ENCODE measurements around the gene TMEM178A. TPM values are rescaled to one million over a fixed set of nuclear protein-coding genes. Genes with fewer than 3 reads are reported as not detected.

Gene TMEM178A
- total RNA-seq, 1 donor from 2014 or later, result 4.7 TPM

DNA sequence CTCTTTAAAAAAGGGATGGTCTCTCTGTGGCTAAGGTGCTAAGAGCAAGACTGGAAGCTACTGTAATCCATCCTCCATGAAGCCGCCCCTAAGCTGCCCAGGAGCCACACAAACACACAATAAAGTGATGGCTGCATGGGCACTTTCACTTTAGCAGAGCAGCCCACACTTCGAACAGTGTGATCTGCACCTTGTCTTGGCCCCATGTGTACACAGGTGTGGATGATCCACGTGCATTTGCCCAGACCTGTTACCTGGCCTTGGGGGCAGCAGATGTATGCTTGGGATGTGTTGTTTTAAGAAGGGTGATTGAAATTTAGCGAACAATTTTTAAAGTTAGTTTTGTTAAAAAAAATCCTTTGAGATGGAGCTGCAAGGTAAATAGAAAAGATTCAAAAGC lies 39.9 kb downstream of the TMEM178A start:
- peaks cover 0 to 2% (median 0%) of the 10 kb centered on the region in 3 donors for H3K36me3 ChIP-seq (ENCODE audit: control insufficient read depth in 3 of 3, insufficient read depth in 3 of 3, low read length in 3 of 3)
- H3K9ac ChIP-seq (ENCODE audit: low read depth in 1 of 3, low read length in 3 of 3), result no peak overlapping the region
- no peak overlapping the region for H3K27ac ChIP-seq (ENCODE audit: low read depth, low read length)
- no peaks in the 10 kb centered on the region for H3K27me3 ChIP-seq (ENCODE audit: control insufficient read depth in 3 of 3, insufficient read depth in 3 of 3, low read length in 3 of 3)
- H3K4me3 ChIP-seq (ENCODE audit: low read length in 3 of 3), result no peak overlapping the region
- H3K4me1 ChIP-seq (ENCODE audit: control insufficient read depth in 3 of 3, insufficient read depth in 3 of 3, low read length in 3 of 3), result no peaks in the 10 kb centered on the region
- H3K9me3 ChIP-seq (ENCODE audit: control insufficient read depth in 3 of 3, low read length in 3 of 3), result peaks cover 0 to 5% (median 0%) of the 10 kb centered on the region in 3 donors

DNA sequence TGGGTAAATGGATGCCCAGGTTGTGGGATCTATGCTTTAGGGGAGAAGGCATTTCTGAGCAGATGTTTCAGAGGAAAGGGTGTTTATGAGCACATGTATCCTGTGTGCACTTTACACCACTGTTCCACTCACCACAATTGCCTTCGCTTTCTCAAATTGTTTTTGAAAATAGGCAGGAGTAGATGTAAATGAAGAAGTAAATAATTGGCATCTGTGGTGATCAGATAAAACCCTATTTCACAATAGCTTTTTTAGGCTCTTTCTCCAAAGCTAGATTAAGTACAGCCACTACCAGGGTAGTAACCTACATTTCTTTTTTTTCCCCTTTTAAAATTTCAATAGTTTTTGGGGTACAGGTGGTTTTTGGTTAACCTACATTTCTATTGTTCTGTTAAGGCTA lies 40.6 kb downstream of the TMEM178A start:
- H3K27me3 ChIP-seq (ENCODE audit: control insufficient read depth in 3 of 3, insufficient read depth in 3 of 3, low read length in 3 of 3), result no peaks in the 10 kb centered on the region
- H3K4me1 ChIP-seq (ENCODE audit: control insufficient read depth in 3 of 3, insufficient read depth in 3 of 3, low read length in 3 of 3), result no peaks in the 10 kb centered on the region
- H3K27ac ChIP-seq (ENCODE audit: low read depth, low read length), result no peak overlapping the region
- H3K9ac ChIP-seq (ENCODE audit: low read depth in 1 of 3, low read length in 3 of 3), result no peak overlapping the region
- H3K9me3 ChIP-seq (ENCODE audit: control insufficient read depth in 3 of 3, low read length in 3 of 3), result no peaks in the 10 kb centered on the region
- peaks cover 0 to 2% (median 0%) of the 10 kb centered on the region in 3 donors for H3K36me3 ChIP-seq (ENCODE audit: control insufficient read depth in 3 of 3, insufficient read depth in 3 of 3, low read length in 3 of 3)
- no peak overlapping the region for H3K4me3 ChIP-seq (ENCODE audit: low read length in 3 of 3)

DNA sequence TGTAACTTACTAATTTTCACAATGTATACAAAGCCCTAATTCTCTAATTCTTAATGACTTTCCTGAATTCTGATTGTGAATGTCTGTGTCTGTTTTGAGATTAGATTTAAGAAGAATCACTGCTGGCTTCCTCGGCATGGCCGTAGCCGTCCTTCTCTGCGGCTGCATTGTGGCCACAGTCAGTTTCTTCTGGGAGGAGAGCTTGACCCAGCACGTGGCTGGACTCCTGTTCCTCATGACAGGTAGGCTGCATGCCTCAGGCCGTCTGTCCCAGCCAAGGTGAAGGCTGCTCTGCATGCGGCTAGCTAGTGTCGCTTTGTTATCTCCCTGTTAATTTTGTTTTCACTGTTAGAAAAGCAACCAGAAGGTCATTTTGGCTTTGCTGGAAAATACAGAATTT lies 41.2 kb downstream of the TMEM178A start:
- no peaks in the 10 kb centered on the region for H3K4me1 ChIP-seq (ENCODE audit: control insufficient read depth in 3 of 3, insufficient read depth in 3 of 3, low read length in 3 of 3)
- H3K9me3 ChIP-seq (ENCODE audit: control insufficient read depth in 3 of 3, low read length in 3 of 3), result no peaks in the 10 kb centered on the region
- H3K36me3 ChIP-seq (ENCODE audit: control insufficient read depth in 3 of 3, insufficient read depth in 3 of 3, low read length in 3 of 3), result peaks cover 0 to 2% (median 0%) of the 10 kb centered on the region in 3 donors
- no peaks in the 10 kb centered on the region for H3K27me3 ChIP-seq (ENCODE audit: control insufficient read depth in 3 of 3, insufficient read depth in 3 of 3, low read length in 3 of 3)
- H3K4me3 ChIP-seq (ENCODE audit: low read length in 3 of 3), result no peak overlapping the region
- H3K27ac ChIP-seq (ENCODE audit: low read depth, low read length), result no peak overlapping the region
- H3K9ac ChIP-seq (ENCODE audit: low read depth in 1 of 3, low read length in 3 of 3), result no peak overlapping the region

DNA sequence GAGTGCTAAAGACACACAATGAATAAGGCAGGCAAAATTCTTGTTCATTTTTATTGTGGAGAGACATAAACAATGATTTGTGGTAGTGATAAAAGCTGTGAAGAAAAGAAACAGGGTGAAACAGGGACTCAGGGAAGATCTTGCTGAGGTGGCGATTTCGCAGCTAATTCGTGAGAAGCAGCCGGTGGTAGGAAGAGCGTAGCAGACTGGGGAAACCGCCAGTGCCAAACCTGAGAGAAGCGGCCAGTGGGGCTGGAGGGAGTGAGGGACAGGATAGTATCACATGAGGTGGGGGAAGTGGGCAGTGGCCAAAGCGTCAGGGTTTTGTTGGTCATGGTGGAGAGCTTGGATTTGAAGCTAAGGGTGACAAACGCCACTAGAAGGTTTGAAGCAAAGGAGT lies 42.3 kb downstream of the TMEM178A start:
- no peaks in the 10 kb centered on the region for H3K4me1 ChIP-seq (ENCODE audit: control insufficient read depth in 3 of 3, insufficient read depth in 3 of 3, low read length in 3 of 3)
- H3K27ac ChIP-seq (ENCODE audit: low read depth, low read length), result no peak overlapping the region
- H3K9ac ChIP-seq (ENCODE audit: low read depth in 1 of 3, low read length in 3 of 3), result no peak overlapping the region
- no peaks in the 10 kb centered on the region for H3K27me3 ChIP-seq (ENCODE audit: control insufficient read depth in 3 of 3, insufficient read depth in 3 of 3, low read length in 3 of 3)
- H3K4me3 ChIP-seq (ENCODE audit: low read length in 3 of 3), result no peak overlapping the region
- peaks cover 0 to 2% (median 0%) of the 10 kb centered on the region in 3 donors for H3K36me3 ChIP-seq (ENCODE audit: control insufficient read depth in 3 of 3, insufficient read depth in 3 of 3, low read length in 3 of 3)
- H3K9me3 ChIP-seq (ENCODE audit: control insufficient read depth in 3 of 3, low read length in 3 of 3), result no peaks in the 10 kb centered on the region

DNA sequence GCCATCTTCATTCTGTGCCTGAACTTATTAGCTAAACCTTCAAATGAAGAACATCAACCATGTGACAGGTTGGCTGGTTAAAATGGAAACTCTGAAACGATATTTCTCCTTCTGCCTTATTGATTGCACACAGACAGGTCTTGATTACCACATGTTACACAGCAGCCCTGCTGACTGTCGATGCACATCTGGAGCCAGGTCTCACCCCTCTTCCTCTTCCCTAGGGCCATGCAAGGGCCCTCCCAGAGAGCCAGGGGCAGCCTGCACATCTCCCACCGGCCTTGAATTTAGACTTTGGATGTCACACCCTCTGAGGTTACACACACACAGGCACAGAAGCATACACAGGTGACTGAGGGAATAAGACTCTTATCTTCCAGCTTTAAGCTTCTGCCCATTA lies 45.1 kb downstream of the TMEM178A start:
- peaks cover 0 to 2% (median 0%) of the 10 kb centered on the region in 3 donors for H3K36me3 ChIP-seq (ENCODE audit: control insufficient read depth in 3 of 3, insufficient read depth in 3 of 3, low read length in 3 of 3)
- H3K27me3 ChIP-seq (ENCODE audit: control insufficient read depth in 3 of 3, insufficient read depth in 3 of 3, low read length in 3 of 3), result no peaks in the 10 kb centered on the region
- no peak overlapping the region for H3K27ac ChIP-seq (ENCODE audit: low read depth, low read length)
- no peak overlapping the region for H3K4me3 ChIP-seq (ENCODE audit: low read length in 3 of 3)
- H3K4me1 ChIP-seq (ENCODE audit: control insufficient read depth in 3 of 3, insufficient read depth in 3 of 3, low read length in 3 of 3), result no peaks in the 10 kb centered on the region
- no peak overlapping the region for H3K9ac ChIP-seq (ENCODE audit: low read depth in 1 of 3, low read length in 3 of 3)
- no peaks in the 10 kb centered on the region for H3K9me3 ChIP-seq (ENCODE audit: control insufficient read depth in 3 of 3, low read length in 3 of 3)

DNA sequence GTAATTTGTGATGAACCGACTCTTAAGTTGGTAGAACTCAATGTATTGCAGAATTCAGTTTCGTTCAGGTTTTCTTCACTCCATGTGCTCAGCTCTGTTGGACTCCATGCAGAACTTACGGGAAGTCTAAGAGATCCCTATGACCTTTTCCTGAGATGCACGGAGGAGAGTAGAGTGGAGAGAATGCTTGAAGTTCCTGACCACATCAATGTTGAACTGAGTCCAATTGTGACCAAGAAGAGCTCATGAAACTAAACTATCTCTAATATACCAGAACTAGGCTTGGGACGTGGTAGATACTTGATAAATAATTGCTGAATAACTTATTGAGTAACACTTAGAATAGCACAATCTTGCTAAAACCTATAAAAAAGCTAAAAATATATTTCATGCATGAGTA lies 47.2 kb downstream of the TMEM178A start:
- Histone ChIP-seq H3K9ac (ENCODE audit: low read depth in 1 of 3, low read length in 3 of 3) (no peak overlapping the region), H3K4me1 (ENCODE audit: control insufficient read depth in 3 of 3, insufficient read depth in 3 of 3, low read length in 3 of 3) (no peaks in the 10 kb centered on the region), H3K36me3 (ENCODE audit: control insufficient read depth in 3 of 3, insufficient read depth in 3 of 3, low read length in 3 of 3) (peaks cover 0 to 2% (median 0%) of the 10 kb centered on the region in 3 donors), H3K27ac (ENCODE audit: low read depth, low read length) (no peak overlapping the region), H3K9me3 (ENCODE audit: control insufficient read depth in 3 of 3, low read length in 3 of 3) (no peaks in the 10 kb centered on the region), H3K4me3 (ENCODE audit: low read length in 3 of 3) (no peak overlapping the region), H3K27me3 (ENCODE audit: control insufficient read depth in 3 of 3, insufficient read depth in 3 of 3, low read length in 3 of 3) (no peaks in the 10 kb centered on the region)

DNA sequence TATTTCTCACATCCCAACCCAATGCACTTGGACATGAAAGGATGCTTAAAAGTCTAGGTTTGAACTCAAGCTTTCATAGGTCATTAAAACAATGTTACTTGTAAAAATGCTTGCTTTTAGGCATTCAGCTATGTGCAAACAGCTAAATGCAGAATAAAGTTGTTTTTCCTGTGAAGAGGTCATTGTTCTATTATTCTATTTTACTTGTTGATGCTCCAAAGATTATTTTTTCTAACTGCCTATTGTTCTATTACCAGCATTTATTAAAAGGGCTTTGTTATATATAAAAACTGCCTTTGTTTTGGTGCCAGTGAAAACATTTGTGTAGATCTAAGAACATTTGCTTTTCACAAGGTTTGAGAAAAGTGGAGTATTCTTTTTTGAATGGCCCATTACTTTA lies 49.4 kb downstream of the TMEM178A start:
- peaks cover 2 to 4% (median 3%) of the 10 kb centered on the region in 3 donors for H3K4me1 ChIP-seq (ENCODE audit: control insufficient read depth in 3 of 3, insufficient read depth in 3 of 3, low read length in 3 of 3)
- H3K9ac ChIP-seq (ENCODE audit: low read depth in 1 of 3, low read length in 3 of 3), result no peak overlapping the region
- H3K4me3 ChIP-seq (ENCODE audit: low read length in 3 of 3), result no peak overlapping the region
- H3K27me3 ChIP-seq (ENCODE audit: control insufficient read depth in 3 of 3, insufficient read depth in 3 of 3, low read length in 3 of 3), result no peaks in the 10 kb centered on the region
- no peaks in the 10 kb centered on the region for H3K36me3 ChIP-seq (ENCODE audit: control insufficient read depth in 3 of 3, insufficient read depth in 3 of 3, low read length in 3 of 3)
- no peak overlapping the region for H3K27ac ChIP-seq (ENCODE audit: low read depth, low read length)
- no peaks in the 10 kb centered on the region for H3K9me3 ChIP-seq (ENCODE audit: control insufficient read depth in 3 of 3, low read length in 3 of 3)

DNA sequence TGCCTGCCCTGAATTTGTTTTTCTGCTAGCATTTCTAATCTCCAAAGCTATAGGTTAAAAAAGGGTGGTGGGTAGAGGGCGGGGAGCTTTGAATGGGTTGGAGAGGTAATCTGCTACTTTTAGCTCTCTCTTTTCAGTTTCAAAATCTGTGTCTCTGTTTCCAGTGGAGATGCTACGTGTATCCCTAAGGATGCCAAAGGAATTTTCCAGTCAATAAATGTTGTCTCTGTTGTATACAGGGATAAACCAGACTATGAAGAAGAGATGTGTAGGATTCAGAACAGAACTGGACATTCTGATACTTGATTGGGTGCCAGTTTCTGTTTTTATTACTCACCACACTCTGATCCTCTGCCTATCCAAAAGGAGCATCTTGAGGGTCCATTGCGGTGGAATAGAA lies 50.1 kb downstream of the TMEM178A start:
- Histone ChIP-seq H3K9ac (ENCODE audit: low read depth in 1 of 3, low read length in 3 of 3) (no peak overlapping the region), H3K27me3 (ENCODE audit: control insufficient read depth in 3 of 3, insufficient read depth in 3 of 3, low read length in 3 of 3) (no peaks in the 10 kb centered on the region), H3K4me3 (ENCODE audit: low read length in 3 of 3) (no peak overlapping the region), H3K36me3 (ENCODE audit: control insufficient read depth in 3 of 3, insufficient read depth in 3 of 3, low read length in 3 of 3) (no peaks in the 10 kb centered on the region), H3K27ac (ENCODE audit: low read depth, low read length) (no peak overlapping the region), H3K4me1 (ENCODE audit: control insufficient read depth in 3 of 3, insufficient read depth in 3 of 3, low read length in 3 of 3) (peaks cover 2 to 8% (median 3%) of the 10 kb centered on the region in 3 donors), H3K9me3 (ENCODE audit: control insufficient read depth in 3 of 3, low read length in 3 of 3) (no peaks in the 10 kb centered on the region)

DNA sequence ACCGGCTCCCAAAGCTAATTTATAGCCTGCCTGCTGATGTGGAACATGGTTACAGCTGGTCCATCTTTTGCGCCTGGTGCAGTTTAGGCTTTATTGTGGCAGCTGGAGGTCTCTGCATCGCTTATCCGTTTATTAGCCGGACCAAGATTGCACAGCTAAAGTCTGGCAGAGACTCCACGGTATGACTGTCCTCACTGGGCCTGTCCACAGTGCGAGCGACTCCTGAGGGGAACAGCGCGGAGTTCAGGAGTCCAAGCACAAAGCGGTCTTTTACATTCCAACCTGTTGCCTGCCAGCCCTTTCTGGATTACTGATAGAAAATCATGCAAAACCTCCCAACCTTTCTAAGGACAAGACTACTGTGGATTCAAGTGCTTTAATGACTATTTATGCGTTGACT lies 51.4 kb downstream of the TMEM178A start:
- Histone ChIP-seq H3K9me3 (ENCODE audit: control insufficient read depth in 3 of 3, low read length in 3 of 3) (no peaks in the 10 kb centered on the region), H3K4me1 (ENCODE audit: control insufficient read depth in 3 of 3, insufficient read depth in 3 of 3, low read length in 3 of 3) (peaks cover 2 to 8% (median 3%) of the 10 kb centered on the region in 3 donors), H3K27ac (ENCODE audit: low read depth, low read length) (no peak overlapping the region), H3K27me3 (ENCODE audit: control insufficient read depth in 3 of 3, insufficient read depth in 3 of 3, low read length in 3 of 3) (no peaks in the 10 kb centered on the region), H3K4me3 (ENCODE audit: low read length in 3 of 3) (no peak overlapping the region), H3K9ac (ENCODE audit: low read depth in 1 of 3, low read length in 3 of 3) (no peak overlapping the region), H3K36me3 (ENCODE audit: control insufficient read depth in 3 of 3, insufficient read depth in 3 of 3, low read length in 3 of 3) (no peaks in the 10 kb centered on the region)

DNA sequence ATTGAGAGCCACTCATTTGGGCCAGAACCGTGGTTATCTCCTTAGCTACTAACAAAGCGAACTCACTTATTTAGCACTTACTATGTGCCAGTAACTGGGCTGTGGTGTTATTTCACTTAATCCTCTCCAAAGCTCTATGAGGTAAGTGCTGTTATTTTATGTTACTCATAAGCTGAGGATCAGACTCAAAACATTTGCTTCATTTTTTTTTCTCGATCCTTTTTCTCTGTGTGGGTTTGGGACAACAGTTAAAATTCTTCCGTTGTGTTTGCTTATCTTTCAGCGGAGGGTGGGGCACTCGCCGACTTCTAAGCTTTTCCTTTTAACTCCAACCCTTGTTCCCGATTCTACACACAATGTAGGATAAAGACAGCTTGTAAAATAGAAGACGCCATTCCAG lies 52.8 kb downstream of the TMEM178A start:
- H3K4me3 ChIP-seq (ENCODE audit: low read length in 3 of 3), result no peak overlapping the region
- H3K27ac ChIP-seq (ENCODE audit: low read depth, low read length), result no peak overlapping the region

DNA sequence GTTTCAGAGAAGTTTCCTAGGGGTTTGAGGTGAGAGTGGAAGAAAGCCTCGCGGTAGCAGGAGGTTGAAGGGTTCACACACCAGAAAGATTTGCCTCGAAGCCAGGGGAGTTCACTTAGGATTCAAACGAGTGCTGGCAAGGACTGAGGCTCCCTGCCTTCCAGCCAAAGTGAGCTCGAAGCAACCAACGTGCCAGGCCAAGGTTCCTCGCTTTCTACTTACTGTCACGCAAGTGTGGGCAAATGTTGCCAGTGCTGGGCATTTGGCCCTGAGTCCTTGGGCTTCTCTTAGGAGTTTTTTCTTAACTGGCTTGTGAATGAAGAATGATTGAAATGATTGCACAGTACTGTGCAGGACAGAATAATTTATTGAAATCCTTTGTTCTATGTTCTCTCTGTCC lies 53.6 kb downstream of the TMEM178A start:
- Histone ChIP-seq H3K27ac (ENCODE audit: low read depth, low read length) (no peak overlapping the region), H3K27me3 (ENCODE audit: control insufficient read depth in 3 of 3, insufficient read depth in 3 of 3, low read length in 3 of 3) (no peaks in the 10 kb centered on the region), H3K36me3 (ENCODE audit: control insufficient read depth in 3 of 3, insufficient read depth in 3 of 3, low read length in 3 of 3) (no peaks in the 10 kb centered on the region), H3K9ac (ENCODE audit: low read depth in 1 of 3, low read length in 3 of 3) (no peak overlapping the region), H3K4me1 (ENCODE audit: control insufficient read depth in 3 of 3, insufficient read depth in 3 of 3, low read length in 3 of 3) (peaks cover 16 to 25% (median 17%) of the 10 kb centered on the region in 3 donors), H3K4me3 (ENCODE audit: low read length in 3 of 3) (no peak overlapping the region), H3K9me3 (ENCODE audit: control insufficient read depth in 3 of 3, low read length in 3 of 3) (no peaks in the 10 kb centered on the region)

More for the DNA sequence above, 52.8 kb downstream of the TMEM178A start:
- no peaks in the 10 kb centered on the region for H3K9me3 ChIP-seq (ENCODE audit: control insufficient read depth in 3 of 3, low read length in 3 of 3)
- H3K9ac ChIP-seq (ENCODE audit: low read depth in 1 of 3, low read length in 3 of 3), result no peak overlapping the region
- H3K36me3 ChIP-seq (ENCODE audit: control insufficient read depth in 3 of 3, insufficient read depth in 3 of 3, low read length in 3 of 3), result no peaks in the 10 kb centered on the region
- H3K27me3 ChIP-seq (ENCODE audit: control insufficient read depth in 3 of 3, insufficient read depth in 3 of 3, low read length in 3 of 3), result no peaks in the 10 kb centered on the region
- H3K4me1 ChIP-seq (ENCODE audit: control insufficient read depth in 3 of 3, insufficient read depth in 3 of 3, low read length in 3 of 3), result peaks cover 10 to 18% (median 10%) of the 10 kb centered on the region in 3 donors
